Measurements from ENCODE around the gene CCDC174.

CCDC174 gene

GRCh38 chr3:14700891-14701290, 49.3 kb downstream of the CCDC174 start:
- H2AFZ ChIP-seq (ENCODE audit: low read length): no peak overlapping the region
- no peak overlapping the region for H3K9ac ChIP-seq (ENCODE audit: low read length)
- no peak overlapping the region for H3K4me3 ChIP-seq (ENCODE audit: low read length)
- no peaks in the 10 kb centered on the region for H3K9me3 ChIP-seq (replicated peaks; ENCODE audit: insufficient read depth, low read length)
- H3K9me2 ChIP-seq (replicated peaks; ENCODE audit: insufficient read depth, low read length): no peaks in the 10 kb centered on the region
- H3K27me3 ChIP-seq (replicated peaks; ENCODE audit: insufficient read depth, low read length): no peaks in the 10 kb centered on the region
- no peak for DNase-seq
- peaks cover 20% of the 10 kb centered on the region for H3K4me1 ChIP-seq (ENCODE audit: low read length)
- TF ChIP-seq, protein P1, sequence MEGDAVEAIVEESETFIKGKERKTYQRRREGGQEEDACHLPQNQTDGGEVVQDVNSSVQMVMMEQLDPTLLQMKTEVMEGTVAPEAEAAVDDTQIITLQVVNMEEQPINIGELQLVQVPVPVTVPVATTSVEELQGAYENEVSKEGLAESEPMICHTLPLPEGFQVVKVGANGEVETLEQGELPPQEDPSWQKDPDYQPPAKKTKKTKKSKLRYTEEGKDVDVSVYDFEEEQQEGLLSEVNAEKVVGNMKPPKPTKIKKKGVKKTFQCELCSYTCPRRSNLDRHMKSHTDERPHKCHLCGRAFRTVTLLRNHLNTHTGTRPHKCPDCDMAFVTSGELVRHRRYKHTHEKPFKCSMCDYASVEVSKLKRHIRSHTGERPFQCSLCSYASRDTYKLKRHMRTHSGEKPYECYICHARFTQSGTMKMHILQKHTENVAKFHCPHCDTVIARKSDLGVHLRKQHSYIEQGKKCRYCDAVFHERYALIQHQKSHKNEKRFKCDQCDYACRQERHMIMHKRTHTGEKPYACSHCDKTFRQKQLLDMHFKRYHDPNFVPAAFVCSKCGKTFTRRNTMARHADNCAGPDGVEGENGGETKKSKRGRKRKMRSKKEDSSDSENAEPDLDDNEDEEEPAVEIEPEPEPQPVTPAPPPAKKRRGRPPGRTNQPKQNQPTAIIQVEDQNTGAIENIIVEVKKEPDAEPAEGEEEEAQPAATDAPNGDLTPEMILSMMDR (IDR thresholded peaks at IDR 0.05; ENCODE audit: low read length): no peak
- TF ChIP-seq EZH2phosphoT487 (IDR thresholded peaks at IDR 0.05; ENCODE audit: low read length): no peak
- TF ChIP-seq EZH2 (optimal IDR thresholded peaks at IDR 0.05; ENCODE audit: low read depth, low read length): no peak
- H3K27ac ChIP-seq (ENCODE audit: low read length): no peak overlapping the region
- H3K4me2 ChIP-seq (ENCODE audit: low read depth, low read length): no peak overlapping the region
- H3K79me2 ChIP-seq (ENCODE audit: low read length): no peaks in the 10 kb centered on the region
- peaks cover 4% of the 10 kb centered on the region; the same call in 1 of the 2 replicates for H3F3A ChIP-seq (ENCODE audit: insufficient read depth, low read length)
- H4K20me1 ChIP-seq (ENCODE audit: insufficient read depth, low read length): no peaks in the 10 kb centered on the region
- no peaks in the 10 kb centered on the region for H3K36me3 ChIP-seq (replicated peaks; ENCODE audit: insufficient read depth, low read length)

DNA sequence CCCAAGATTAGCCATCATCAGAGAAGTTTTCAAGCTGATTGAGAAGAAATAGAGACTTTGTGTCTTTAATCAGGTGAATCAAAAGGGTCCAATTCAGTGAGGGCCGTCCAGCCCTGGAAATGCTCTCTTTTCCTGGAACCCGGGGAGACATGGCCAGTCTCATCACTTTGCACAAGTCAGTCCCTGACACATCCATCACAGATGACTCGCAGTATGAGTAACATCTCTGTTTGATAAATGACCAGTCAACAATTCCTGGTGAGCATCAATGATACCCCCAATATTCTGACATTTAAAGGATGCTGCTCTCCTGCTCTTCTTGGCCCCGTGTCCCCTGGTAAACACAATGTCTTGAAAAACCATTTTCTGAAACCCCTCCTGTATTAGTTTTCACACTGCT, 50.1 kb downstream of the CCDC174 start:
- Histone ChIP-seq H3F3A (ENCODE audit: insufficient read depth, low read length) (peaks cover 4% of the 10 kb centered on the region; the same call in 1 of the 2 replicates), H3K4me3 (ENCODE audit: low read length) (no peak overlapping the region), H3K79me2 (ENCODE audit: low read length) (no peaks in the 10 kb centered on the region), H3K36me3 (replicated peaks; ENCODE audit: insufficient read depth, low read length) (no peaks in the 10 kb centered on the region), H2AFZ (ENCODE audit: low read length) (no peak overlapping the region), H3K9me2 (replicated peaks; ENCODE audit: insufficient read depth, low read length) (no peaks in the 10 kb centered on the region), H3K4me1 (ENCODE audit: low read length) (peaks cover 20% of the 10 kb centered on the region), H3K27ac (ENCODE audit: low read length) (no peak overlapping the region), H3K4me2 (ENCODE audit: low read depth, low read length) (no peak overlapping the region), H3K27me3 (replicated peaks; ENCODE audit: insufficient read depth, low read length) (no peaks in the 10 kb centered on the region), H3K9ac (ENCODE audit: low read length) (no peak overlapping the region), H4K20me1 (ENCODE audit: insufficient read depth, low read length) (no peaks in the 10 kb centered on the region), H3K9me3 (replicated peaks; ENCODE audit: insufficient read depth, low read length) (no peaks in the 10 kb centered on the region)
- DNase-seq: no peak
- TF ChIP-seq, protein P1 (IDR thresholded peaks at IDR 0.05; ENCODE audit: low read length): no peak
- TF ChIP-seq EZH2phosphoT487 (IDR thresholded peaks at IDR 0.05; ENCODE audit: low read length): no peak
- no peak for TF ChIP-seq EZH2 (optimal IDR thresholded peaks at IDR 0.05; ENCODE audit: low read depth, low read length)

GRCh38 chr3:14703128-14703750, 51.7 kb downstream of the CCDC174 start:
- no peak overlapping the region for H2AFZ ChIP-seq (ENCODE audit: low read length)
- H3K27me3 ChIP-seq (replicated peaks; ENCODE audit: insufficient read depth, low read length): no peaks in the 10 kb centered on the region
- no peak for DNase-seq
- no peak overlapping the region for H3K9ac ChIP-seq (ENCODE audit: low read length)
- H4K20me1 ChIP-seq (ENCODE audit: insufficient read depth, low read length): no peaks in the 10 kb centered on the region
- H3K4me3 ChIP-seq (ENCODE audit: low read length): no peak overlapping the region
- H3K79me2 ChIP-seq (ENCODE audit: low read length): no peaks in the 10 kb centered on the region
- no peaks in the 10 kb centered on the region for H3K9me3 ChIP-seq (replicated peaks; ENCODE audit: insufficient read depth, low read length)
- H3K36me3 ChIP-seq (replicated peaks; ENCODE audit: insufficient read depth, low read length): no peaks in the 10 kb centered on the region
- no peak for TF ChIP-seq EZH2phosphoT487 (IDR thresholded peaks at IDR 0.05; ENCODE audit: low read length)
- TF ChIP-seq EZH2 (optimal IDR thresholded peaks at IDR 0.05; ENCODE audit: low read depth, low read length): no peak
- TF ChIP-seq, protein P1 (IDR thresholded peaks at IDR 0.05; ENCODE audit: low read length): no peak
- H3K4me2 ChIP-seq (ENCODE audit: low read depth, low read length): no peak overlapping the region
- no peak overlapping the region for H3K27ac ChIP-seq (ENCODE audit: low read length)
- peaks cover 4% of the 10 kb centered on the region; the same call in 1 of the 2 replicates for H3F3A ChIP-seq (ENCODE audit: insufficient read depth, low read length)
- no peaks in the 10 kb centered on the region for H3K9me2 ChIP-seq (replicated peaks; ENCODE audit: insufficient read depth, low read length)
- H3K4me1 ChIP-seq (ENCODE audit: low read length): peaks cover 18% of the 10 kb centered on the region

Measured in MM.1S (cell line).